A673 (cell line): ENCODE data around the gene RIPOR1. TPM values are rescaled to one million over a fixed set of nuclear protein-coding genes. Genes with fewer than 3 reads are reported as not detected.
"Not testable (repeated sequence)": the region's sequence is repeated elsewhere in the genome, so short reads cannot be mapped to it uniquely, and the experiment has no call there.

Experiments used
- BruUV-seq: library from RNA; stranded (reverse); fragments of 400-500 nt; replicated peaks from 2 replicates; lab custom pipeline; 2021; lab: Mats Ljungman, UMichigan
- CTCF ChIA-PET: fragments of 300-600 bp; sonication (Branson Sonifier 250); formaldehyde crosslinking; loops from one replicate; lab custom pipeline; 2022; ENCODE audit warnings: antibody characterized with exemption; lab: Charles Lee
- POLR2A ChIA-PET: fragments of 300-600 bp; sonication (Branson Sonifier 250); formaldehyde crosslinking; loops from one replicate; lab custom pipeline; 2022; ENCODE audit warnings: antibody characterized with exemption; ENCODE audit not compliant: low non-redundant PET; lab: Charles Lee
- DNase-seq: peaks from one replicate; pipeline ENCODE4 v3.0.0-alpha.2; 2015; ENCODE audit warnings: low spot score
- H3K27ac ChIP-seq: fragments of 200-600 bp; sonication (generic); 2 replicates; pipeline ENCODE4 v1.5.1; 2016; ENCODE audit warnings: mixed run types, low read depth, mild to moderate bottlenecking, mixed read lengths, antibody characterized with exemption, low read length; ENCODE audit not compliant: poor library complexity, severe bottlenecking
- H3K27me3 ChIP-seq: fragments of 200-600 bp; sonication (generic); replicated peaks from 2 replicates; pipeline ENCODE4 v1.6.1; 2017; ENCODE audit warnings: mixed run types, low read depth, mild to moderate bottlenecking, mixed read lengths, antibody characterized with exemption, low read length; ENCODE audit not compliant: insufficient read depth, poor library complexity
- H3K36me3 ChIP-seq: fragments of 200-600 bp; sonication (generic); 2 replicates; pipeline ENCODE4 v1.6.1; 2016; ENCODE audit warnings: mixed run types, mild to moderate bottlenecking, mixed read lengths, antibody characterized with exemption, low read length; ENCODE audit not compliant: insufficient read depth, poor library complexity, severe bottlenecking
- H3K4me1 ChIP-seq: fragments of 200-600 bp; sonication (generic); 2 replicates; pipeline ENCODE4 v1.6.1; 2017; ENCODE audit warnings: mixed run types, mild to moderate bottlenecking, mixed read lengths, antibody characterized with exemption, low read length; ENCODE audit not compliant: insufficient read depth, poor library complexity, severe bottlenecking
- H3K4me3 ChIP-seq: fragments of 200-600 bp; sonication (generic); 2 replicates; pipeline ENCODE4 v1.5.1; 2016; ENCODE audit warnings: low read depth, mixed run types, mild to moderate bottlenecking, mixed read lengths, low read length; ENCODE audit not compliant: poor library complexity, severe bottlenecking
- H3K9me3 ChIP-seq: fragments of 200-600 bp; sonication (generic); 2 replicates; pipeline ENCODE4 v1.6.1; 2016; ENCODE audit warnings: mixed run types, low read depth, mild to moderate bottlenecking, mixed read lengths, antibody characterized with exemption, low read length; ENCODE audit not compliant: poor library complexity, severe bottlenecking
- CTCF ChIP-seq: fragments of 300-800, 200-600 bp; sonication (generic); conservative IDR thresholded peaks from 2 replicates; pipeline ENCODE4 v1.5.1; 2017; ENCODE audit warnings: low read depth, mild to moderate bottlenecking, antibody characterized with exemption, low read length, moderate library complexity, mixed read lengths
- EZH2 ChIP-seq: fragments of 200-600 bp; sonication (generic); IDR thresholded peaks from 2 replicates; pipeline ENCODE4 v1.6.1; 2017; ENCODE audit warnings: borderline replicate concordance, low read depth, mild to moderate bottlenecking, mixed read lengths, antibody characterized with exemption, low read length; ENCODE audit not compliant: poor library complexity, severe bottlenecking
- intact Hi-C: fragments of 100-400 bp; cut with micrococcal nuclease; formaldehyde crosslinking; loops from one replicate; pipeline ENCODE4 v1.10.0; 2022; ENCODE audit not compliant: unreplicated experiment
- total RNA-seq: library from RNA; stranded (reverse); gene quantifications from 2 replicates; pipeline ENCODE4 v1.2.3, GENCODE V29; 2021

The RIPOR1 gene
- total RNA-seq, 1 experiment from 2014 or later: 22.9 TPM

GRCh38 chr16:67504031-67505021 lies 24.3 kb upstream of the RIPOR1 start:
- intact Hi-C loops: no loop called here
- Histone ChIP-seq H3K9me3 (no peaks in the 10 kb centered on the region), H3K27me3 (no peaks in the 10 kb centered on the region), H3K36me3 (no peaks in the 10 kb centered on the region), H3K27ac (no peak overlapping the region), H3K4me1 (no peaks in the 10 kb centered on the region), H3K4me3 (no peak overlapping the region)
- BruUV-seq: no TSS peak
- ChIA-PET POLR2A (no interaction called here), CTCF (no interaction called here)
- DNase-seq: no peak
- no peak for TF ChIP-seq EZH2
- no peak for TF ChIP-seq CTCF

- ChIA-PET POLR2A (no interaction called here), CTCF (no interaction called here)
- TF ChIP-seq CTCF (no peak), EZH2 (no peak)
These were observed 22.2 kb upstream of the RIPOR1 start for GRCh38 chr16:67506468-67506867.

GRCh38 chr16:67509016-67509415 lies 19.6 kb upstream of the RIPOR1 start:
- intact Hi-C loops: no loop called here
- POLR2A ChIA-PET: no interaction called here
- H3K27ac ChIP-seq: no peak overlapping the region
- H3K4me3 ChIP-seq: no peak overlapping the region
- no peak for TF ChIP-seq CTCF
- no peak for TF ChIP-seq EZH2
- H3K9me3 ChIP-seq: no peaks in the 10 kb centered on the region
- CTCF ChIA-PET: no interaction called here
- H3K36me3 ChIP-seq: no peaks in the 10 kb centered on the region
- H3K4me1 ChIP-seq: no peaks in the 10 kb centered on the region
- no TSS peak for BruUV-seq
- H3K27me3 ChIP-seq: no peaks in the 10 kb centered on the region
- no peak for DNase-seq

More at GRCh38 chr16:67506468-67506867, 22.2 kb upstream of the RIPOR1 start:
- Histone ChIP-seq H3K4me3 (no peak overlapping the region), H3K27me3 (no peaks in the 10 kb centered on the region), H3K27ac (no peak overlapping the region), H3K4me1 (no peaks in the 10 kb centered on the region), H3K36me3 (no peaks in the 10 kb centered on the region), H3K9me3 (no peaks in the 10 kb centered on the region)
- intact Hi-C loops: no loop called here
- no TSS peak for BruUV-seq
- DNase-seq: no peak

- H3K36me3 ChIP-seq, H3K9me3 ChIP-seq, H3K27ac ChIP-seq, H3K4me3 ChIP-seq, BruUV-seq, DNase-seq, H3K4me1 ChIP-seq, H3K27me3 ChIP-seq: not testable (repeated sequence)
- POLR2A ChIA-PET: interaction anchor here (0.6 kb wide), 1 partner anchor 505 kb away, joined by 3 read pairs; no protein-coding TSS in a partner anchor
- CTCF ChIA-PET: interaction anchor here (0.5 to 1.5 kb wide), 6 partner anchors 10 to 147 kb away, joined by 3 to 14 read pairs (median 8); partner anchors contain the start of genes ACD, ATP6V0D1 and PARD6A
- intact Hi-C loops: loop anchor here (1.0 kb wide), 1 partner anchor 20 kb away; no protein-coding TSS in a partner anchor
These were observed 14.7 kb upstream of the RIPOR1 start for GRCh38 chr16:67513892-67514291.
